AG04449 (cell line): ENCODE data around the gene HSPBP1.

Source experiments
- CTCF ChIA-PET: fragments of 350-600 bp; formaldehyde crosslinking; extraction: SDS; loops from one replicate; lab custom pipeline; 2021; ENCODE audit warnings: antibody characterized with exemption; lab: Yijun Ruan, JAX
- POLR2A ChIA-PET: fragments of 400-600, 350-600 bp; formaldehyde crosslinking; extraction: SDS; loops from one replicate; lab custom pipeline; 2020; ENCODE audit warnings: antibody characterized with exemption, inconsistent platforms; lab: Yijun Ruan, JAX
- DNase-seq: peaks from one replicate; pipeline ENCODE4 v3.0.0-alpha.2; 2010; ENCODE audit warnings: low read depth, low spot score
- H3K4me3 ChIP-seq: 2 replicates; pipeline ENCODE4 v1.5.1; 2011; ENCODE audit warnings: low read depth, mild to moderate bottlenecking, control low read depth, low read length
- CTCF ChIP-seq: IDR thresholded peaks from one replicate; pipeline ENCODE4 v1.5.1; 2011; ENCODE audit warnings: mild to moderate bottlenecking, moderate library complexity, low read length, control low read depth, inconsistent platforms; ENCODE audit not compliant: insufficient read depth; ENCODE audit errors: missing control alignments

Gene HSPBP1

GRCh38 chr19:55312621-55313512, 33.0 kb upstream of the HSPBP1 start:
- no peak for DNase-seq
- H3K4me3 ChIP-seq, result no peak overlapping the region
- no peak for TF ChIP-seq CTCF
- POLR2A ChIA-PET, result no interaction called here
- CTCF ChIA-PET, result interaction anchor here (1.2 to 14.1 kb wide), 3 partner anchors 9 to 26 kb away, joined by 5 to 135 read pairs (median 7); partner anchors contain the start of gene KMT5C

- TF ChIP-seq CTCF, result no peak
- ChIA-PET CTCF (interaction anchor here (0.7 to 14.1 kb wide), 2 partner anchors 8 to 27 kb away, joined by 3 to 135 read pairs; no protein-coding TSS in a partner anchor), POLR2A (no interaction called here)
- DNase-seq, result no peak
- H3K4me3 ChIP-seq, result no peak overlapping the region
Measured at GRCh38 chr19:55311797-55312196, 31.9 kb upstream of the HSPBP1 start.

GRCh38 chr19:55311397-55311796, 31.5 kb upstream of the HSPBP1 start:
- CTCF ChIA-PET, result interaction anchor here (0.7 to 14.1 kb wide), 3 partner anchors 8 to 42 kb away, joined by 3 to 135 read pairs (median 3); no protein-coding TSS in a partner anchor
- no peak for DNase-seq
- H3K4me3 ChIP-seq, result no peak overlapping the region
- TF ChIP-seq CTCF, result no peak
- POLR2A ChIA-PET, result no interaction called here

GRCh38 chr19:55310498-55310897, 30.6 kb upstream of the HSPBP1 start:
- no peak for DNase-seq
- no peak for TF ChIP-seq CTCF
- H3K4me3 ChIP-seq, result no peak overlapping the region
- ChIA-PET CTCF (interaction anchor here (1.5 to 2.1 kb wide), 3 partner anchors 9 to 41 kb away, joined by 3 to 8 read pairs (median 5); no protein-coding TSS in a partner anchor), POLR2A (no interaction called here)

GRCh38 chr19:55309448-55309847, 29.5 kb upstream of the HSPBP1 start:
- DNase-seq, result no peak
- POLR2A ChIA-PET, result no interaction called here

More at GRCh38 chr19:55309448-55309847, 29.5 kb upstream of the HSPBP1 start:
- CTCF ChIA-PET, result interaction anchor here (0.9 to 2.1 kb wide), 3 partner anchors 8 to 30 kb away, joined by 3 to 8 read pairs (median 5); partner anchors contain the start of gene KMT5C
- TF ChIP-seq CTCF, result no peak
- H3K4me3 ChIP-seq, result no peak overlapping the region
